ENCODE results near the gene NF1. TPM values are rescaled to one million over a fixed set of nuclear protein-coding genes. Genes with fewer than 3 reads are reported as not detected.

NF1 gene
- total RNA-seq, 4 donors from 2014 or later = 51.9 to 67.8 (median 66.3) TPM

GRCh38 chr17:31064707-31065106, 30.1 kb upstream of the NF1 start:
- TF ChIP-seq CTCF (IDR thresholded peaks at IDR 0.05) = no peak
- no peak for ATAC-seq (ENCODE audit: low FRiP score)

GRCh38 chr17:31067691-31068184, 27.0 kb upstream of the NF1 start:
- TF ChIP-seq CTCF (IDR thresholded peaks at IDR 0.05) = no peak
- peak; percentile 91 for ATAC-seq (ENCODE audit: low FRiP score)
- DNase-seq (ENCODE audit: low spot score) = no peak

More at GRCh38 chr17:31064707-31065106, 30.1 kb upstream of the NF1 start:
- DNase-seq (ENCODE audit: low spot score) = no peak

GRCh38 chr17:31068291-31068690, 26.5 kb upstream of the NF1 start:
- DNase-seq (ENCODE audit: low spot score) = no peak
- ATAC-seq (ENCODE audit: low FRiP score) = no peak
- TF ChIP-seq CTCF (IDR thresholded peaks at IDR 0.05) = no peak

- ATAC-seq (ENCODE audit: low FRiP score) (no peak), DNase-seq (ENCODE audit: low spot score) (no peak)
- TF ChIP-seq CTCF (IDR thresholded peaks at IDR 0.05) = no peak
Observed at GRCh38 chr17:31072186-31072585, 22.6 kb upstream of the NF1 start.

GRCh38 chr17:31073411-31073810, 21.4 kb upstream of the NF1 start:
- DNase-seq (ENCODE audit: low spot score) (no peak), ATAC-seq (ENCODE audit: low FRiP score) (no peak)
- no peak for TF ChIP-seq CTCF (IDR thresholded peaks at IDR 0.05)

- ATAC-seq (ENCODE audit: low FRiP score) (no peak), DNase-seq (ENCODE audit: low spot score) (no peak)
- TF ChIP-seq CTCF (IDR thresholded peaks at IDR 0.05) = no peak
Observed at GRCh38 chr17:31074772-31075555, 19.8 kb upstream of the NF1 start.

- ATAC-seq (ENCODE audit: low FRiP score) = no peak
Observed at GRCh38 chr17:31078290-31078689, 16.5 kb upstream of the NF1 start.

More at GRCh38 chr17:31078290-31078689, 16.5 kb upstream of the NF1 start:
- no peak for TF ChIP-seq CTCF (IDR thresholded peaks at IDR 0.05)
- DNase-seq (ENCODE audit: low spot score) = no peak
